DND-41 (cell line): ENCODE measurements around the gene P3H3.

Experiments used
- CTCF ChIP-seq: IDR thresholded peaks from 2 replicates; pipeline ENCODE4 v1.5.1; 2012; ENCODE audit warnings: borderline replicate concordance, low read length, moderate library complexity, mild to moderate bottlenecking; ENCODE audit not compliant: poor library complexity, severe bottlenecking; ENCODE audit errors: extremely low read depth
- EZH2 ChIP-seq: IDR thresholded peaks from 3 replicates; pipeline ENCODE4 v1.6.1; 2012; ENCODE audit warnings: borderline replicate concordance, low read depth, mild to moderate bottlenecking, moderate library complexity, low read length, inconsistent platforms; ENCODE audit not compliant: severe bottlenecking

- TF ChIP-seq CTCF, result no peak
- no peak for TF ChIP-seq EZH2
These were observed 8.6 kb downstream of the P3H3 start for GRCh38 chr12:6836851-6837250.
